IPS-20b (cell line): ENCODE results near the gene CISD1.

Experiments used
- H3K27ac ChIP-seq: one replicate; pipeline ENCODE4 v1.5.1; 2013; ENCODE audit warnings: low read length
- H3K27me3 ChIP-seq: 2 replicates; pipeline ENCODE4 v1.6.1; 2013; ENCODE audit warnings: mild to moderate bottlenecking, low read length, inconsistent platforms; ENCODE audit not compliant: insufficient read depth
- H3K36me3 ChIP-seq: 2 replicates; pipeline ENCODE4 v1.6.1; 2013; ENCODE audit warnings: low read depth, mild to moderate bottlenecking, inconsistent platforms, low read length, moderate library complexity; ENCODE audit not compliant: insufficient read depth
- H3K4me1 ChIP-seq: 2 replicates; pipeline ENCODE4 v1.6.1; 2013; ENCODE audit warnings: mild to moderate bottlenecking, control low read depth, inconsistent platforms, low read length, moderate library complexity; ENCODE audit not compliant: insufficient read depth
- H3K4me3 ChIP-seq: 2 replicates; pipeline ENCODE4 v1.5.1; 2013; ENCODE audit warnings: mild to moderate bottlenecking, low read length, inconsistent platforms
- H3K9ac ChIP-seq: 2 replicates; pipeline ENCODE4 v1.6.1; 2013; ENCODE audit warnings: low read depth, mild to moderate bottlenecking, inconsistent platforms, low read length, moderate library complexity
- H3K9me3 ChIP-seq: 2 replicates; pipeline ENCODE4 v1.6.1; 2013; ENCODE audit warnings: mild to moderate bottlenecking, low read depth, low read length, inconsistent platforms; ENCODE audit not compliant: insufficient read depth

CISD1 gene

GRCh38 chr10:58291538-58292174 is 22.7 kb downstream of the CISD1 start:
- H3K9ac ChIP-seq: no peak overlapping the region
- 0 out of 2 replicates have a peak, but pooled peaks cover 3% of the 10 kb centered on the region for H3K36me3 ChIP-seq
- no peak overlapping the region for H3K4me3 ChIP-seq
- no peaks in the 10 kb centered on the region for H3K27me3 ChIP-seq
- H3K9me3 ChIP-seq: no peaks in the 10 kb centered on the region
- no peaks in the 10 kb centered on the region for H3K4me1 ChIP-seq
- no peak overlapping the region for H3K27ac ChIP-seq

- Histone ChIP-seq H3K36me3 (no peaks in the 10 kb centered on the region), H3K27me3 (no peaks in the 10 kb centered on the region), H3K27ac (no peak overlapping the region), H3K9ac (no peak overlapping the region), H3K4me1 (no peaks in the 10 kb centered on the region), H3K9me3 (no peaks in the 10 kb centered on the region), H3K4me3 (no peak overlapping the region)
Observed at GRCh38 chr10:58293989-58294388, 25.0 kb downstream of the CISD1 start.

GRCh38 chr10:58299580-58299979 is 30.6 kb downstream of the CISD1 start:
- Histone ChIP-seq H3K9ac (no peak overlapping the region), H3K4me1 (no peaks in the 10 kb centered on the region; the same call in 1 of the 2 replicates), H3K4me3 (no peak overlapping the region), H3K27me3 (no peaks in the 10 kb centered on the region), H3K27ac (no peak overlapping the region), H3K36me3 (no peaks in the 10 kb centered on the region), H3K9me3 (no peaks in the 10 kb centered on the region)

- Histone ChIP-seq H3K4me3 (no peak overlapping the region), H3K27me3 (no peaks in the 10 kb centered on the region), H3K9ac (no peak overlapping the region), H3K9me3 (no peaks in the 10 kb centered on the region), H3K27ac (no peak overlapping the region), H3K4me1 (no peaks in the 10 kb centered on the region; the same call in 1 of the 2 replicates), H3K36me3 (no peaks in the 10 kb centered on the region)
Observed at GRCh38 chr10:58300676-58301075, 31.7 kb downstream of the CISD1 start.

GRCh38 chr10:58302254-58302653 is 33.3 kb downstream of the CISD1 start:
- Histone ChIP-seq H3K27ac (no peak overlapping the region), H3K9ac (no peak overlapping the region), H3K27me3 (no peaks in the 10 kb centered on the region), H3K4me3 (no peak overlapping the region), H3K9me3 (no peaks in the 10 kb centered on the region), H3K36me3 (no peaks in the 10 kb centered on the region), H3K4me1 (no peaks in the 10 kb centered on the region; the same call in 1 of the 2 replicates)

GRCh38 chr10:58304099-58304633 is 35.2 kb downstream of the CISD1 start:
- Histone ChIP-seq H3K9ac (no peak overlapping the region), H3K27ac (no peak overlapping the region), H3K27me3 (no peaks in the 10 kb centered on the region), H3K4me3 (no peak overlapping the region), H3K9me3 (no peaks in the 10 kb centered on the region), H3K36me3 (no peaks in the 10 kb centered on the region), H3K4me1 (no peaks in the 10 kb centered on the region; the same call in 1 of the 2 replicates)

- Histone ChIP-seq H3K9ac (no peak overlapping the region), H3K4me1 (no peaks in the 10 kb centered on the region; the same call in 1 of the 2 replicates), H3K9me3 (no peaks in the 10 kb centered on the region), H3K27ac (no peak overlapping the region), H3K27me3 (no peaks in the 10 kb centered on the region), H3K36me3 (no peaks in the 10 kb centered on the region), H3K4me3 (no peak overlapping the region)
Observed at GRCh38 chr10:58305821-58306220, 36.9 kb downstream of the CISD1 start.

- no peak overlapping the region for H3K4me3 ChIP-seq
- H3K4me1 ChIP-seq: no peaks in the 10 kb centered on the region
- no peak overlapping the region for H3K27ac ChIP-seq
- no peaks in the 10 kb centered on the region for H3K27me3 ChIP-seq
- H3K9me3 ChIP-seq: no peaks in the 10 kb centered on the region
- H3K36me3 ChIP-seq: no peaks in the 10 kb centered on the region
- H3K9ac ChIP-seq: no peak overlapping the region
Observed at GRCh38 chr10:58307676-58308075, 38.7 kb downstream of the CISD1 start.

- Histone ChIP-seq H3K9me3 (no peaks in the 10 kb centered on the region), H3K27me3 (no peaks in the 10 kb centered on the region), H3K9ac (no peak overlapping the region), H3K4me3 (no peak overlapping the region), H3K4me1 (no peaks in the 10 kb centered on the region), H3K36me3 (no peaks in the 10 kb centered on the region), H3K27ac (no peak overlapping the region)
Observed at GRCh38 chr10:58311026-58311425, 42.1 kb downstream of the CISD1 start.

- Histone ChIP-seq H3K9ac (no peak overlapping the region), H3K27me3 (no peaks in the 10 kb centered on the region), H3K27ac (no peak overlapping the region), H3K36me3 (no peaks in the 10 kb centered on the region), H3K4me1 (no peaks in the 10 kb centered on the region), H3K4me3 (no peak overlapping the region), H3K9me3 (no peaks in the 10 kb centered on the region)
Observed at GRCh38 chr10:58316874-58317273, 47.9 kb downstream of the CISD1 start.

- Histone ChIP-seq H3K9ac (no peak overlapping the region), H3K9me3 (no peaks in the 10 kb centered on the region), H3K4me3 (no peak overlapping the region), H3K27me3 (no peaks in the 10 kb centered on the region), H3K27ac (no peak overlapping the region), H3K36me3 (no peaks in the 10 kb centered on the region), H3K4me1 (no peaks in the 10 kb centered on the region)
Observed at GRCh38 chr10:58318346-58318745, 49.4 kb downstream of the CISD1 start.

- Histone ChIP-seq H3K9ac (no peak overlapping the region), H3K4me1 (no peaks in the 10 kb centered on the region), H3K9me3 (no peaks in the 10 kb centered on the region), H3K27ac (no peak overlapping the region), H3K36me3 (no peaks in the 10 kb centered on the region), H3K27me3 (no peaks in the 10 kb centered on the region), H3K4me3 (no peak overlapping the region)
Observed at GRCh38 chr10:58319599-58319998, 50.6 kb downstream of the CISD1 start.
